B cell (primary cell): ENCODE data around the gene MATR3. TPM values are rescaled to one million over a fixed set of nuclear protein-coding genes. Genes with fewer than 3 reads are reported as not detected.

Experiments
- ATAC-seq: fragments of 200-7000 bp; cut with Tn5 transposase; one replicate; pipeline ENCODE4 v1.10.0; 2021; ENCODE audit warnings: low read depth, mild to moderate bottlenecking, moderate number of reproducible peaks, moderate library complexity
- CTCF ChIA-PET: fragments of 350-600 bp; sonication (Branson Sonifier 250); formaldehyde crosslinking; loops from one replicate; lab custom pipeline; 2021; ENCODE audit warnings: antibody characterized with exemption, inconsistent platforms; lab: Charles Lee
- POLR2A ChIA-PET: fragments of 350-600 bp; sonication (Branson Sonifier 250); formaldehyde crosslinking; loops from one replicate; lab custom pipeline; 2021; ENCODE audit warnings: antibody characterized with exemption; lab: Charles Lee
- DNase-seq: peaks from one replicate; pipeline ENCODE4 v3.0.0; 2013
- H2AFZ ChIP-seq: 2 replicates; pipeline ENCODE4 v1.6.1; 2012; ENCODE audit warnings: mild to moderate bottlenecking, low read depth, low read length; ENCODE audit not compliant: insufficient read depth, poor library complexity, severe bottlenecking
- H3K27ac ChIP-seq, 2 donors: 1 replicate in 1 of 2; 2 replicates in 1 of 2; pipeline ENCODE4 v1.5.1; 2012 to 2013; ENCODE audit warnings: low read length in 2 of 2, mild to moderate bottlenecking in 2 of 2, moderate library complexity in 1 of 2
- H3K27me3 ChIP-seq, 4 experiments: fragments of 200-600 bp in 1 of 4; sonication (generic) in 1 of 4; replicated peaks in 1 of 4; 1 replicate in 2 of 4; 2 replicates in 2 of 4; pipeline versions ENCODE4 v1.6.1 to v1.7.0; 2013 to 2016; ENCODE audit warnings: low read length in 3 of 4, mild to moderate bottlenecking in 2 of 4, mixed read lengths in 1 of 4, moderate library complexity in 1 of 4; ENCODE audit not compliant: insufficient read depth in 4 of 4, control insufficient read depth in 3 of 4; ENCODE audit errors: control extremely low read depth in 1 of 4
- H3K36me3 ChIP-seq, 2 experiments: replicated peaks in 1 of 2; 1 replicate in 1 of 2; 2 replicates in 1 of 2; pipeline versions ENCODE4 v1.6.1 to v1.7.1; 2013; ENCODE audit warnings: low read length in 1 of 2; ENCODE audit not compliant: insufficient read depth in 2 of 2, control insufficient read depth in 1 of 2; ENCODE audit errors: control extremely low read depth in 1 of 2, extremely low read depth in 1 of 2
- H3K4me1 ChIP-seq, 2 donors: fragments of 200-600 bp in 1 of 2; sonication (generic) in 1 of 2; 1 replicate in 1 of 2; 2 replicates in 1 of 2; pipeline versions ENCODE4 v1.5.1 to v1.6.1; 2013 to 2017; ENCODE audit warnings: low read length in 2 of 2; ENCODE audit not compliant: control insufficient read depth in 2 of 2, insufficient read depth in 2 of 2
- H3K4me2 ChIP-seq: replicated peaks from 2 replicates; pipeline ENCODE3; 2012; ENCODE audit warnings: mild to moderate bottlenecking, low read depth, low read length; ENCODE audit not compliant: poor library complexity, severe bottlenecking
- H3K4me3 ChIP-seq, 5 experiments: fragments of 200-600 bp in 1 of 5; sonication (generic) in 1 of 5; 1 replicate in 3 of 5; 2 replicates in 2 of 5; pipeline versions ENCODE4 v1.5.1 to v1.7.0; 2011 to 2016; ENCODE audit warnings: low read length in 4 of 5, mild to moderate bottlenecking in 4 of 5, low read depth in 2 of 5, control low read depth in 1 of 5, moderate library complexity in 1 of 5; ENCODE audit not compliant: insufficient read depth in 1 of 5; ENCODE audit errors: control extremely low read depth in 1 of 5, extremely low read depth in 1 of 5
- H3K79me2 ChIP-seq: fragments of 200-600 bp; sonication (generic); one replicate; pipeline ENCODE4 v1.6.0; 2016; ENCODE audit warnings: low read length; ENCODE audit not compliant: control insufficient read depth, insufficient read depth
- H3K9ac ChIP-seq: fragments of 200-600 bp; sonication (generic); 2 replicates; pipeline ENCODE4 v1.6.1; 2017; ENCODE audit warnings: mild to moderate bottlenecking, low read length, moderate library complexity
- H3K9me3 ChIP-seq, 3 donors: one replicate each; pipeline versions ENCODE4 v1.6.1 to v1.7.1; 2013; ENCODE audit warnings: low read length in 2 of 3; ENCODE audit not compliant: control insufficient read depth in 2 of 3, insufficient read depth in 1 of 3; ENCODE audit errors: control extremely low read depth in 1 of 3
- H4K20me1 ChIP-seq: 2 replicates; pipeline ENCODE4 v1.6.0; 2012; ENCODE audit warnings: mild to moderate bottlenecking, low read length; ENCODE audit not compliant: insufficient read depth, control insufficient read depth, poor library complexity, severe bottlenecking
- H3K27ac Mint-ChIP-seq: one replicate; pipeline ENCODE4 v1.8.0; 2021; ENCODE audit warnings: mixed read lengths
- H3K27me3 Mint-ChIP-seq: one replicate; pipeline ENCODE4 v1.8.0; 2021; ENCODE audit warnings: mixed read lengths
- H3K4me1 Mint-ChIP-seq: one replicate; pipeline ENCODE4 v1.8.0; 2021; ENCODE audit warnings: mixed read lengths
- H3K4me3 Mint-ChIP-seq: one replicate; pipeline ENCODE4 v1.8.0; 2021; ENCODE audit warnings: mixed read lengths
- H3K9me3 Mint-ChIP-seq: one replicate; pipeline ENCODE4 v1.8.0; 2022; ENCODE audit warnings: mixed read lengths; ENCODE audit not compliant: insufficient read depth
- EZH2 ChIP-seq: IDR thresholded peaks from 2 replicates; pipeline ENCODE4 v1.6.1; 2012; ENCODE audit warnings: borderline replicate concordance, low read depth, mild to moderate bottlenecking, moderate library complexity, low read length; ENCODE audit not compliant: insufficient read depth, poor library complexity, severe bottlenecking
- WGBS: methylation state at CpG from one replicate; pipeline ENCODE4 v1.1.5; 2013; ENCODE audit warnings: missing lambda C conversion rate; ENCODE audit not compliant: insufficient coverage; 5-methylcytosine and 5-hydroxymethylcytosine counted together
- intact Hi-C: fragments of 100-400 bp; cut with micrococcal nuclease; formaldehyde crosslinking; loops from one replicate; pipeline ENCODE4 v1.10.0; 2022
- polyA plus RNA-seq: library from polyadenylated mRNA; depleted of rRNA; stranded (reverse); fragments of >200 nt; gene quantifications from 2 replicates; pipeline ENCODE4 v1.2.3, GENCODE V29; 2012
- total RNA-seq, 2 donors: library from RNA; stranded (reverse); fragments of 120-200 nt in 1 of 2; gene quantifications; 1 replicate in 1 of 2; 2 replicates in 1 of 2; pipeline versions ENCODE4 v1.2.3 to v1.2.4, GENCODE V29; 2013 to 2022
- TF ChIP-seq, protein P1 (sequence below): fragments of 200-600 bp; IDR thresholded peaks from one replicate; pipeline ENCODE4 v1.8.0; 2022; ENCODE audit warnings: antibody characterized with exemption, mild to moderate bottlenecking

The MATR3 gene
- total and polyA plus RNA-seq, 2 donors (not counting 1 experiment from before 2014, with no cell fraction given): 76.7 to 243 TPM

DNA sequence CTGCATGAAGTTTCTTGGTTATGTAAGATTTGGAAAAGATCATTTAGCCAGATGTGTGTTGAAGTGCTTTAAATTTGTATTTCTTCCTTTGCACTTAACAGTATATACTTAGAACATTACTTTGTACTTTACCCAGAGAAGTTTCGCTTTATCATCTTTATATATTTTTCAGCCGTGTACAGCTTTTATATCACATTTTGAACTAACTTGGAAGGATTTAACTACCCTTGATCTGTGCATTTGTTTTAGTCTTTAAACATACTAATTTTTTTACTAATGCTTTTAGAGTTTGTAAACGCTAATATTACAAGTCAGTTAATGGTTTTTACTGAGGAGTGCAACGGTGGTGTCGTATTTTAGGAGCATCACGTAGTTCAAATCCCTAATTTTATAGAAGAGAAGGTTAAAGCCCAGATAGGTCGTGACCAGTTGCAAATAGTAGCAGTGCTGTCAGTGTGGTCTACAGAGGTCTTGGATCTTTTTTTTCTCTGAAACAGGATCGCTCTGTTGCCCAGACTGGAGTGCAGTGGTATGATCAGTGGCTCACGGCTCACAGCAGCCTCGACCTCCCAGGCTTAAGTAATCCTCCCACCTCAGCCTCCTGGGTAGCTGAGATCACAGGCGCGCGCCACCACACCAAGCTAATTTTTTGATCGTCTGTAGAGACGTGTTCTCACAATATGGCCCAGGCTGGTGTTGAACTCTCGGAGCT is 2.0 kb downstream of the MATR3 start:
- Histone ChIP-seq H3K27me3 (no peaks in the 10 kb centered on the region), H3K4me2 (peak overlapping the region; percentile 98), H3K9me3 (no peaks in the 10 kb centered on the region), H3K9ac (peak overlapping the region; percentile 99), H2AFZ (no peak overlapping the region), H3K36me3 (no peaks in the 10 kb centered on the region), H4K20me1 (peaks cover 61% of the 10 kb centered on the region), H3K79me2 (peaks cover 87% of the 10 kb centered on the region), H3K27ac (peak overlapping the region; percentile 94 to 99), H3K4me1 (peaks cover 48 to 53% of the 10 kb centered on the region in 2 donors), H3K4me3 (peak overlapping the region; percentile 81 to 97 (median 87))
- WGBS: 7% methylated on average over 4 of the region's 16 CpGs
- no peaks in the 10 kb centered on the region for H3K9me3 Mint-ChIP-seq
- ChIA-PET CTCF (interaction anchor here (1.1 to 1.2 kb wide), 3 partner anchors 10 to 46 kb away, joined by 3 to 4 read pairs (median 3); partner anchors contain the start of gene PAIP2), POLR2A (interaction anchor here (2.8 kb wide), 1 partner anchor 22 kb away, joined by 34 read pairs; no protein-coding TSS in a partner anchor)
- peaks cover 59% of the 10 kb centered on the region for H3K4me1 Mint-ChIP-seq
- no peaks in the 10 kb centered on the region for H3K27me3 Mint-ChIP-seq
- intact Hi-C loops: loop anchor here (2.0 kb wide), 1 partner anchor 15 kb away; no protein-coding TSS in a partner anchor
- peak overlapping the region; percentile 98 for H3K4me3 Mint-ChIP-seq
- ATAC-seq (no peak), DNase-seq (no peak)
- peak overlapping the region; percentile 80 for H3K27ac Mint-ChIP-seq
- TF ChIP-seq, protein P1, sequence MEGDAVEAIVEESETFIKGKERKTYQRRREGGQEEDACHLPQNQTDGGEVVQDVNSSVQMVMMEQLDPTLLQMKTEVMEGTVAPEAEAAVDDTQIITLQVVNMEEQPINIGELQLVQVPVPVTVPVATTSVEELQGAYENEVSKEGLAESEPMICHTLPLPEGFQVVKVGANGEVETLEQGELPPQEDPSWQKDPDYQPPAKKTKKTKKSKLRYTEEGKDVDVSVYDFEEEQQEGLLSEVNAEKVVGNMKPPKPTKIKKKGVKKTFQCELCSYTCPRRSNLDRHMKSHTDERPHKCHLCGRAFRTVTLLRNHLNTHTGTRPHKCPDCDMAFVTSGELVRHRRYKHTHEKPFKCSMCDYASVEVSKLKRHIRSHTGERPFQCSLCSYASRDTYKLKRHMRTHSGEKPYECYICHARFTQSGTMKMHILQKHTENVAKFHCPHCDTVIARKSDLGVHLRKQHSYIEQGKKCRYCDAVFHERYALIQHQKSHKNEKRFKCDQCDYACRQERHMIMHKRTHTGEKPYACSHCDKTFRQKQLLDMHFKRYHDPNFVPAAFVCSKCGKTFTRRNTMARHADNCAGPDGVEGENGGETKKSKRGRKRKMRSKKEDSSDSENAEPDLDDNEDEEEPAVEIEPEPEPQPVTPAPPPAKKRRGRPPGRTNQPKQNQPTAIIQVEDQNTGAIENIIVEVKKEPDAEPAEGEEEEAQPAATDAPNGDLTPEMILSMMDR: no peak
- TF ChIP-seq EZH2: no peak

DNA sequence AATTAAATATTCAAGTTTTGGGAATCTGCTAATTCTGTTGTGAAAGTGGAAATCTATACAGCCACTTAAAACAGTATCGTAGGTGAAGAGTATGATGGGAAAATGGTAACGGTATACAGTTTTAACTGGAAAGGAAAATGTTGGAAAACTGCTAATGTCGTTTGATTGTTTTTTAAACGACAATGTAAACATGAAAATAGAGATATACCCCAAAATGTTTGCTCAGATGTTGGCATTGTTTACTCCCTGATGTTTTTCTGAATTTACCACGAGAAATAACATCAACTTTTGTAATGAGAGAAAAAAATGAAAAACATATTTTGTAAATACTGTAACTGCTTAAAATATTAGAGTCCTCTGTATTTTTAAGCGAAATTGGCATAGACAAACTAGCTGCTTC is 2.7 kb downstream of the MATR3 start:
- ChIA-PET POLR2A (interaction anchor here (0.7 kb wide), 1 partner anchor 22 kb away, joined by 4 read pairs; no protein-coding TSS in a partner anchor), CTCF (interaction anchor here (0.9 to 1.2 kb wide), 4 partner anchors 10 to 309 kb away, joined by 3 to 5 read pairs (median 3); partner anchors contain the start of gene PAIP2)
- intact Hi-C loops: loop anchor here (2.0 kb wide), 1 partner anchor 15 kb away; no protein-coding TSS in a partner anchor
- WGBS: no CpG with 5 or more reads among the region's 6 CpGs
- TF ChIP-seq, protein P1: no peak
- no peak for TF ChIP-seq EZH2
- Mint-ChIP-seq H3K27me3 (no peaks in the 10 kb centered on the region), H3K4me1 (peaks cover 62% of the 10 kb centered on the region), H3K9me3 (no peaks in the 10 kb centered on the region), H3K4me3 (peak overlapping the region; percentile 52), H3K27ac (no peak overlapping the region)
- H3K27ac ChIP-seq: peak overlapping the region; percentile 49 to 94
- no peak overlapping the region for H3K9ac ChIP-seq
- H3K27me3 ChIP-seq: no peaks in the 10 kb centered on the region
- peak overlapping the region; percentile 98 for H3K4me2 ChIP-seq
- no peaks in the 10 kb centered on the region for H3K36me3 ChIP-seq
- no peak overlapping the region for H3K4me3 ChIP-seq
- no peaks in the 10 kb centered on the region for H3K9me3 ChIP-seq
- H3K79me2 ChIP-seq: peaks cover 94% of the 10 kb centered on the region
- peaks cover 53 to 55% of the 10 kb centered on the region in 2 donors for H3K4me1 ChIP-seq
- H2AFZ ChIP-seq: no peak overlapping the region
- H4K20me1 ChIP-seq: peaks cover 68% of the 10 kb centered on the region
- ATAC-seq (no peak), DNase-seq (no peak)
